ENCODE data around the gene OSGEP. TPM values are rescaled to one million over a fixed set of nuclear protein-coding genes. Genes with fewer than 3 reads are reported as not detected.
A peak's percentile ranks its signal among the peaks of the same experiment; 100 is the strongest.

Gene OSGEP
- total and polyA plus RNA-seq, 2 experiments from 2014 or later: 29.0 to 59.5 TPM

DNA sequence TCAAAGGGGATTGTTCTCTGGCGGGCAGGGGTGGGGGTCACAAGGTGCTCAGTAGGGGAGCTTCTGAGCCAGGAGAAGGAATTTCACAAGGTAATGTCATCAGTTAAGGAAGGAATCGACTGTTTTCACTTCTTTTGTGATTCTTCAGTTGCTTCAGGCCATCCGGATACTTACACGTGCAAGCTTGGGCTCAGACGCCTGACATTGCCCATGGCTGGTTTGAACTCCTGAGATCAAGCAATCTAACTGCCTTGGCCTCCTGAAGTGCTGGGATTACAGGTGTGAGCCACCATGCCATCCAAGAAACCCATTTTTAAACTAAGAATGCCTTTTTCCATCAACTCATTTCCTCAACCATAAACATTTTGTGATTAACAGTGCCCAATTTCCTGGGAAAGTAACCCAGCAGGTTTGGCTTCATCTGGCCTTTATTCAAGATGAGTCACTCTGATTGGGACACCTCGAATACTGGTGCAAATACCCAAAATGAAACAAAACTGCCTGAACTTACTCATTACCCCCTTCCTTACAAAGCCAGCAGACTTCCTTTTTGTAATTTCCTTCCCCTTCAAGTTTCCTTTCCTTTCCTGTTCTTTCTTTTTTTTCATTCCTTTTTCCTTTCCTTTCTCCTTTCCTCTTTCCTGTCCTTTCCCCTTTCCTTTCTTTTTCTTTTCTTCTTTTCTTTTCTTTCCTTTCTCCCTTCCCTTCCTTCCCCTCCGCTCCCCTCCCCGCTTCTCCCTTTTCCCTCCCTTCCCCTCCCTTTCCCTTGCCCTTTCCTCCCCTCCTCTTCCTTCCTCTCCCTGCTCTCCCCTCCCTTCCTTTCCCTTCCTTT, 40.5 kb upstream of the OSGEP start:
- H3K4me3 Mint-ChIP-seq: no peak overlapping the region; the same call in 2 of the 3 replicates
- no peaks in the 10 kb centered on the region for H3K79me2 ChIP-seq (replicated peaks; ENCODE audit: insufficient read depth)
- no peaks in the 10 kb centered on the region for H4K20me1 ChIP-seq (replicated peaks; ENCODE audit: insufficient read depth)
- ATAC-seq (peak; percentile 42), DNase-seq (ENCODE audit: low spot score) (no peak)
- no peak overlapping the region for H3K27ac ChIP-seq (ENCODE audit: low read depth)
- H3K36me3 Mint-ChIP-seq (ENCODE audit: low read depth): no peaks in the 10 kb centered on the region
- no peak for TF ChIP-seq POLR2AphosphoS5 (IDR thresholded peaks at IDR 0.05; ENCODE audit: low read depth)
- TF ChIP-seq STAT1 (IDR thresholded peaks at IDR 0.05; ENCODE audit: unreplicated experiment): no peak
- TF ChIP-seq EZH2phosphoT487 (IDR thresholded peaks at IDR 0.05; ENCODE audit: unreplicated experiment): no peak
- TF ChIP-seq JUNB (IDR thresholded peaks at IDR 0.05; ENCODE audit: unreplicated experiment): no peak
- TF ChIP-seq, protein P1, sequence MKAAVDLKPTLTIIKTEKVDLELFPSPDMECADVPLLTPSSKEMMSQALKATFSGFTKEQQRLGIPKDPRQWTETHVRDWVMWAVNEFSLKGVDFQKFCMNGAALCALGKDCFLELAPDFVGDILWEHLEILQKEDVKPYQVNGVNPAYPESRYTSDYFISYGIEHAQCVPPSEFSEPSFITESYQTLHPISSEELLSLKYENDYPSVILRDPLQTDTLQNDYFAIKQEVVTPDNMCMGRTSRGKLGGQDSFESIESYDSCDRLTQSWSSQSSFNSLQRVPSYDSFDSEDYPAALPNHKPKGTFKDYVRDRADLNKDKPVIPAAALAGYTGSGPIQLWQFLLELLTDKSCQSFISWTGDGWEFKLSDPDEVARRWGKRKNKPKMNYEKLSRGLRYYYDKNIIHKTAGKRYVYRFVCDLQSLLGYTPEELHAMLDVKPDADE (IDR thresholded peaks at IDR 0.05): no peak
- TF ChIP-seq, protein P2, sequence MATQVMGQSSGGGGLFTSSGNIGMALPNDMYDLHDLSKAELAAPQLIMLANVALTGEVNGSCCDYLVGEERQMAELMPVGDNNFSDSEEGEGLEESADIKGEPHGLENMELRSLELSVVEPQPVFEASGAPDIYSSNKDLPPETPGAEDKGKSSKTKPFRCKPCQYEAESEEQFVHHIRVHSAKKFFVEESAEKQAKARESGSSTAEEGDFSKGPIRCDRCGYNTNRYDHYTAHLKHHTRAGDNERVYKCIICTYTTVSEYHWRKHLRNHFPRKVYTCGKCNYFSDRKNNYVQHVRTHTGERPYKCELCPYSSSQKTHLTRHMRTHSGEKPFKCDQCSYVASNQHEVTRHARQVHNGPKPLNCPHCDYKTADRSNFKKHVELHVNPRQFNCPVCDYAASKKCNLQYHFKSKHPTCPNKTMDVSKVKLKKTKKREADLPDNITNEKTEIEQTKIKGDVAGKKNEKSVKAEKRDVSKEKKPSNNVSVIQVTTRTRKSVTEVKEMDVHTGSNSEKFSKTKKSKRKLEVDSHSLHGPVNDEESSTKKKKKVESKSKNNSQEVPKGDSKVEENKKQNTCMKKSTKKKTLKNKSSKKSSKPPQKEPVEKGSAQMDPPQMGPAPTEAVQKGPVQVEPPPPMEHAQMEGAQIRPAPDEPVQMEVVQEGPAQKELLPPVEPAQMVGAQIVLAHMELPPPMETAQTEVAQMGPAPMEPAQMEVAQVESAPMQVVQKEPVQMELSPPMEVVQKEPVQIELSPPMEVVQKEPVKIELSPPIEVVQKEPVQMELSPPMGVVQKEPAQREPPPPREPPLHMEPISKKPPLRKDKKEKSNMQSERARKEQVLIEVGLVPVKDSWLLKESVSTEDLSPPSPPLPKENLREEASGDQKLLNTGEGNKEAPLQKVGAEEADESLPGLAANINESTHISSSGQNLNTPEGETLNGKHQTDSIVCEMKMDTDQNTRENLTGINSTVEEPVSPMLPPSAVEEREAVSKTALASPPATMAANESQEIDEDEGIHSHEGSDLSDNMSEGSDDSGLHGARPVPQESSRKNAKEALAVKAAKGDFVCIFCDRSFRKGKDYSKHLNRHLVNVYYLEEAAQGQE (IDR thresholded peaks at IDR 0.05; ENCODE audit: unreplicated experiment): no peak
- TF ChIP-seq EZH2 (IDR thresholded peaks at IDR 0.05; ENCODE audit: low read depth, unreplicated experiment): no peak
- no peak for TF ChIP-seq NANOG (IDR thresholded peaks at IDR 0.05; ENCODE audit: borderline replicate concordance)
- TF ChIP-seq CREB1 (CRISPR knock-in tag; IDR thresholded peaks at IDR 0.05; ENCODE audit: low read depth): no peak
- no peak for TF ChIP-seq ZNF331 (CRISPR knock-in tag; IDR thresholded peaks at IDR 0.05; ENCODE audit: low read depth)
- no peaks in the 10 kb centered on the region for H3K27me3 ChIP-seq (ENCODE audit: insufficient read depth)
- peaks cover 6% of the 10 kb centered on the region for H3K27me3 Mint-ChIP-seq (ENCODE audit: insufficient read depth, low read depth, poor library complexity)
- H3F3A ChIP-seq (replicated peaks; ENCODE audit: low read depth): peaks cover 3% of the 10 kb centered on the region; the same call in 1 of the 2 replicates
- 0 out of 2 replicates have a peak, but pooled peaks cover 2% of the 10 kb centered on the region for H3K36me3 ChIP-seq (ENCODE audit: insufficient read depth)
- H3K4me1 Mint-ChIP-seq: peaks cover 45% of the 10 kb centered on the region
- peak overlapping the region; percentile 49 for H2AFZ ChIP-seq
- H3K4me1 ChIP-seq (ENCODE audit: insufficient read depth): peaks cover 27% of the 10 kb centered on the region
- no peaks in the 10 kb centered on the region; the same call in 1 of the 2 replicates for H3K9me2 ChIP-seq (ENCODE audit: insufficient read depth)
- no peak overlapping the region for H3K4me3 ChIP-seq
- H3K4me2 ChIP-seq: no peak overlapping the region
- no peaks in the 10 kb centered on the region for H3K9me3 Mint-ChIP-seq
- peak overlapping the region; percentile 89 for H3K27ac Mint-ChIP-seq

All from GM23338 (cell line).